ENCODE results near the gene OR51G1.

Gene OR51G1

GRCh38 chr11:4890279-4890678 lies 33.9 kb downstream of the OR51G1 start:
- DNase-seq (ENCODE audit: low spot score), result no peak
- no peak for ATAC-seq (ENCODE audit: low read depth)
- Histone ChIP-seq H3K4me1 (ENCODE audit: insufficient read depth, poor library complexity, severe bottlenecking) (no peaks in the 10 kb centered on the region), H3K9me3 (ENCODE audit: severe bottlenecking) (peaks cover 2% of the 10 kb centered on the region), H3K4me3 (ENCODE audit: severe bottlenecking) (no peak overlapping the region), H3K27me3 (ENCODE audit: insufficient read depth, poor library complexity, severe bottlenecking) (no peaks in the 10 kb centered on the region), H3K27ac (ENCODE audit: poor library complexity, severe bottlenecking) (no peak overlapping the region), H3K36me3 (ENCODE audit: low read depth) (no peaks in the 10 kb centered on the region)
- TF ChIP-seq, protein P1, sequence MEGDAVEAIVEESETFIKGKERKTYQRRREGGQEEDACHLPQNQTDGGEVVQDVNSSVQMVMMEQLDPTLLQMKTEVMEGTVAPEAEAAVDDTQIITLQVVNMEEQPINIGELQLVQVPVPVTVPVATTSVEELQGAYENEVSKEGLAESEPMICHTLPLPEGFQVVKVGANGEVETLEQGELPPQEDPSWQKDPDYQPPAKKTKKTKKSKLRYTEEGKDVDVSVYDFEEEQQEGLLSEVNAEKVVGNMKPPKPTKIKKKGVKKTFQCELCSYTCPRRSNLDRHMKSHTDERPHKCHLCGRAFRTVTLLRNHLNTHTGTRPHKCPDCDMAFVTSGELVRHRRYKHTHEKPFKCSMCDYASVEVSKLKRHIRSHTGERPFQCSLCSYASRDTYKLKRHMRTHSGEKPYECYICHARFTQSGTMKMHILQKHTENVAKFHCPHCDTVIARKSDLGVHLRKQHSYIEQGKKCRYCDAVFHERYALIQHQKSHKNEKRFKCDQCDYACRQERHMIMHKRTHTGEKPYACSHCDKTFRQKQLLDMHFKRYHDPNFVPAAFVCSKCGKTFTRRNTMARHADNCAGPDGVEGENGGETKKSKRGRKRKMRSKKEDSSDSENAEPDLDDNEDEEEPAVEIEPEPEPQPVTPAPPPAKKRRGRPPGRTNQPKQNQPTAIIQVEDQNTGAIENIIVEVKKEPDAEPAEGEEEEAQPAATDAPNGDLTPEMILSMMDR (IDR thresholded peaks at IDR 0.05; ENCODE audit: poor library complexity, severe bottlenecking), result no peak

DNA sequence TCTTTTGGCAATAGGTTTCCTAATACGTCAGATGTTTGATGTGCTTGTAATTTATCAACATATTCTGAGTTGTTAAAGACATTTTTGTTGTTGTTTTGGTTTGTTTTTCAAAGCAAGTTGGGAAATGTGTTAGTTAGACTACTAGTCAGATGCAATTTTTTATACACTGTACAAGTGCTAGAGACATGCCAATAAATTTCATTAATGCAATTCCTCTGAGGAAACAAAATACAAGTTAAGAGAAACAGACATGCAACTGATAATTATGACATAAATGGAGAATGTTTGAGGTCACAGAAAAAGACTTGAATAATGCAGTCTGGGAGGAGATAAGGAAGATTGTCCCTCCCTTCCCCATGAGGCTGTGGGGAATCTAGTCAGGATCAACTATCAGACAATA lies 36.5 kb downstream of the OR51G1 start:
- Histone ChIP-seq H3K36me3 (ENCODE audit: low read depth) (no peaks in the 10 kb centered on the region), H3K9me3 (ENCODE audit: severe bottlenecking) (peaks cover 2% of the 10 kb centered on the region), H3K4me1 (ENCODE audit: insufficient read depth, poor library complexity, severe bottlenecking) (no peaks in the 10 kb centered on the region), H3K4me3 (ENCODE audit: severe bottlenecking) (no peak overlapping the region), H3K27me3 (ENCODE audit: insufficient read depth, poor library complexity, severe bottlenecking) (no peaks in the 10 kb centered on the region), H3K27ac (ENCODE audit: poor library complexity, severe bottlenecking) (no peak overlapping the region)
- TF ChIP-seq, protein P1 (IDR thresholded peaks at IDR 0.05; ENCODE audit: poor library complexity, severe bottlenecking), result no peak
- no peak for ATAC-seq (ENCODE audit: low read depth)
- DNase-seq (ENCODE audit: low spot score), result no peak

DNA sequence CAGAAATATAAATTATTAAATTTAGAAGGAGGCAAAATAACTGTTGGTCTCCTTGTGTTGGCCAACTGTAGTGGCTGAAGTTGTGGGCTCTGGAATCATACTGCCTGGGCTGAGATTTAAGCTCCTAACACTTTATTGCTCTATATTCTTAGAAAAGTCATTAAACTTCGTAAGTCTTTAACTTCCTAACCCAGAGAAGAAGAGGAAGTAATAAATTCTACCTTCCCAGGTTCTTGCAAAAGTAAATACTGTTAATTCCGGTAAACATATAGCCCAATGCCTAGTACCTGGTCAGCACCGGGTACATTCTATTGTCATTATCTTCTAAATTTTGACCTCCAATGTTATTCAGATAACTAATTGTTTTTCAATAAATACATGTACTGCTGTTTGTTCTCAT lies 38.0 kb downstream of the OR51G1 start:
- DNase-seq (ENCODE audit: low spot score), result no peak
- TF ChIP-seq, protein P1 (IDR thresholded peaks at IDR 0.05; ENCODE audit: poor library complexity, severe bottlenecking), result no peak
- H3K4me3 ChIP-seq (ENCODE audit: severe bottlenecking), result no peak overlapping the region
- no peak for ATAC-seq (ENCODE audit: low read depth)
- no peaks in the 10 kb centered on the region for H3K4me1 ChIP-seq (ENCODE audit: insufficient read depth, poor library complexity, severe bottlenecking)
- H3K36me3 ChIP-seq (ENCODE audit: low read depth), result no peaks in the 10 kb centered on the region
- H3K9me3 ChIP-seq (ENCODE audit: severe bottlenecking), result peaks cover 2% of the 10 kb centered on the region
- no peak overlapping the region for H3K27ac ChIP-seq (ENCODE audit: poor library complexity, severe bottlenecking)
- H3K27me3 ChIP-seq (ENCODE audit: insufficient read depth, poor library complexity, severe bottlenecking), result no peaks in the 10 kb centered on the region

GRCh38 chr11:4884361-4884760 lies 39.8 kb downstream of the OR51G1 start:
- DNase-seq (ENCODE audit: low spot score) (no peak), ATAC-seq (ENCODE audit: low read depth) (no peak)
- no peaks in the 10 kb centered on the region for H3K4me1 ChIP-seq (ENCODE audit: insufficient read depth, poor library complexity, severe bottlenecking)
- no peaks in the 10 kb centered on the region for H3K27me3 ChIP-seq (ENCODE audit: insufficient read depth, poor library complexity, severe bottlenecking)
- no peak overlapping the region for H3K27ac ChIP-seq (ENCODE audit: poor library complexity, severe bottlenecking)
- no peaks in the 10 kb centered on the region for H3K36me3 ChIP-seq (ENCODE audit: low read depth)
- no peak overlapping the region for H3K4me3 ChIP-seq (ENCODE audit: severe bottlenecking)
- H3K9me3 ChIP-seq (ENCODE audit: severe bottlenecking), result peaks cover 2% of the 10 kb centered on the region
- TF ChIP-seq, protein P1 (IDR thresholded peaks at IDR 0.05; ENCODE audit: poor library complexity, severe bottlenecking), result no peak

DNA sequence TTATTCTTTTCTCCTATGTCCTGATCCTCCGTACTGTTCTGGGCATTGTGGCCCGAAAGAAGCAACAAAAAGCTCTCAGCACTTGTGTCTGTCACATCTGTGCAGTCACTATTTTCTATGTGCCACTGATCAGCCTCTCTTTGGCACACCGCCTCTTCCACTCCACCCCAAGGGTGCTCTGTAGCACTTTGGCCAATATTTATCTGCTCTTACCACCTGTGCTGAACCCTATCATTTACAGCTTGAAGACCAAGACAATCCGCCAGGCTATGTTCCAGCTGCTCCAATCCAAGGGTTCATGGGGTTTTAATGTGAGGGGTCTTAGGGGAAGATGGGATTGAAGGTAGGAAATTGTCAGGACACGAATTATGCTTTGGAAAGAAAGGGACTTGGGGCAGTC lies 41.6 kb downstream of the OR51G1 start:
- DNase-seq (ENCODE audit: low spot score), result no peak

More for the DNA sequence above, 41.6 kb downstream of the OR51G1 start:
- H3K4me1 ChIP-seq (ENCODE audit: insufficient read depth, poor library complexity, severe bottlenecking), result no peaks in the 10 kb centered on the region
- H3K27ac ChIP-seq (ENCODE audit: poor library complexity, severe bottlenecking), result no peak overlapping the region
- H3K36me3 ChIP-seq (ENCODE audit: low read depth), result no peaks in the 10 kb centered on the region
- ATAC-seq (ENCODE audit: low read depth), result no peak
- H3K4me3 ChIP-seq (ENCODE audit: severe bottlenecking), result no peak overlapping the region
- H3K9me3 ChIP-seq (ENCODE audit: severe bottlenecking), result peaks cover 2% of the 10 kb centered on the region
- TF ChIP-seq, protein P1 (IDR thresholded peaks at IDR 0.05; ENCODE audit: poor library complexity, severe bottlenecking), result no peak
- H3K27me3 ChIP-seq (ENCODE audit: insufficient read depth, poor library complexity, severe bottlenecking), result no peaks in the 10 kb centered on the region

Measured in RWPE2 (cell line).